NCI-H1436 treated with DMSO at 0.1 percent for 48 hours (cell line): ENCODE measurements around the gene ZBTB7C.

Experiments used
- DNase-seq: peaks from one replicate; lab custom pipeline; 2025; lab: John Stamatoyannopoulos, UW

The ZBTB7C gene

DNA sequence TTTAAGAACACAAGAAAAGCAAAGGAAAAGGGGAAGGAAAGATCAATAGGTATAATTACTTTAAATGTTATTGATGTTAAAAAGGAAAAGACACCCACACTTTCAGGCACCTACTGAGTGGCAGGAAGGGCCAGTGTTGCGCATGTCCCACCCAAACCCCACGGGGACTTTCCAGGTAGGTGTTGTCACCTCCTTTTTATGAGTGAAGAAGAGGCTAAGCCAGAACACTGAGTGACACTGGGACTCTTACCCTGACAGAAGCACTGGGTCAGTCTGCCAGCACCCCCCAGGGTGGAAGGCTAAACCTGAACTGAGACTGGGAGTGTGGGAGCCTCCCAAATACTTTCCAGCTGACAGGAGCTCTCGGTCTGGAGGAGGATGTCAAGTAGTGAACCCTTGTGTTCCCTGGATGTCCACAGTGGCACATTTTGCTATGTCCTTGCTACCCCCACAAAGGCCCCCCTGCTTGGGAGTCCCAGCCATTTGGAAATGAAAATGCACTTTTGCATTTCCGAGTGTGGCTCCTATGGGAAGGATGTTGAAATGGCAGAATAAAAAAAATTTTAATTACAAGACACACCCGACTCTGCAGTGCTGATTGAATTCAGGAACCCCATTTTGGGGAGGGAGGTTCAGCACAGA lies 387.8 kb downstream of the ZBTB7C start:
- DNase-seq, result no peak

DNA sequence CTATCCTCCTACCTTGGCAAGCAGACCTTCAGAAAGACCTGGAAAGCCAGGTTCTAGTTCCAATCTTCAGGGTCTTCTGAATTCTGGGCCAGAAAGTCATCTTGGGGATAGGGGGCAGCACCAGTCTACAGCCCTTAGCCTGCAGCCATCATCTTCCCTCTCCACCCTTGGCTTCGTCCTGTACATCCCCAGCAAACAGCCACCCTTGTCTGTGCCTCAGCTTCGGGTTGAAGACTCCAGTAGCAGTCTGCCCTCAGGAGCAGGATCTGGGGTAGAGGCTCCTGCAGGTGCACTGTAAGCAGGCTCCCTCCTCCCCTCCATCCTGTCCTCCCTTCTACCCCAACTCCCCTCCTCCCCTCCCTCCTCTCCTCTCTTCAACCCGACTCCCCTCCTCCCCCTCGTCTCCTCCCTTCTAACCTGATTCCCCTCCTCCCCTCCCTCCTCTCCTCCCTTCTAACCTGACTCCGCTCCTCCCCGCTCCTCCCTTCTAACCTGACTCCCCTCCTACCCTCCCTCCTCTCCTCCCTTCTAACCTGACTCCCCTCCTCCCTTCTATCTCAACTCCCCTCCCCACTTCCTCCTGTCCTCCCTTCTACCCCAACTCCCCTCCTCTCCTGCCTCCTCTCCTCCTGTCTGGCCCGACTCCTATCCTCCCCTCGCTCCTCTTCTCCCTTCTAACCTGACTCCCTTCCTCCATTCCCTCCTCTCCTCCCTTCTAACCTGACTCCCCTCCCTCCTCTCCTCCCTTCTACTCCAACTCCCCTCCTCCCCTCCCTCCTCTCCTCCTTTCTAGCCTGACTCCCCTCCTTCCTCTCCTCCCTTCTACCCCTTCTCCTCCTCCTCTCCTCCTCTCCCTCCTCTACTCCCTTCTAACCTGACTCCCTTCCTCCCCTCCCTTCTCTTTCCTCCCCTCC lies 388.6 kb downstream of the ZBTB7C start:
- DNase-seq, result no peak

DNA sequence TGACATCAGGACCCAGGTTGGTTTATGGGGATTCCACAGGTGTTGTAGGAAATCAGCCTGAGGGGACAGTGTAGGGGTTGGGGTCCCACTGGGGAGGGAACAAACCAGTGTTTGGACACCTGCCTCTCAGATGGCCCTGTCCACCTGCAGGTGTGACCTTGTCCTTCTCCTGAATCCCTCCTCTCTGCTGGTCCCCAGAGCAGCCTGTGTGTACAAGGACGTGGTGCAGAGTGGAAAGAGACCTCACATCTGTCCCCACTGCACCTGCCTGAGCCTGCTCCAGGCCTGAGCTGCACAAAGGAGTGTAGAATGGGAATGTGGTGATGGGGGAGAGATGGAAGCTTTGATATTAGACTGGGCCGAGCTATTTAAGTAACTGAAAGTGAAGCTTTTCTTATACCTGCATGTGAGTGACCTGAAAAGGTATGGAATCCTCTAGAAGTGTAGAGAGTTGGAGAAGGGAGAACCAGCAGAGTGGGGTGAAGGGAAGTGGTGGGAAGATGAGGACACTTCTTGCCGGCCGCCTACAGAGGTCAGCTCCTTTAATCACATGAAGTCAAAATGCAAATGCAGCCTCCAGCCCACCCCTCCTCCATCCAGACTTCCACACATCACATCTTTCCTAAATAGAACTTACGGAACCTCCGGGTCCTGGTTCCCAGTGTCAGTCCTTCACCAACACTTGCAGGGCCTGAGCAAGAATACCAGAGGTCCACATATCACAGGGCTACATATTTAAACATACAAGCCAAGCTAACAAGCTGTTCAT lies 389.4 kb downstream of the ZBTB7C start:
- DNase-seq, result no peak

DNA sequence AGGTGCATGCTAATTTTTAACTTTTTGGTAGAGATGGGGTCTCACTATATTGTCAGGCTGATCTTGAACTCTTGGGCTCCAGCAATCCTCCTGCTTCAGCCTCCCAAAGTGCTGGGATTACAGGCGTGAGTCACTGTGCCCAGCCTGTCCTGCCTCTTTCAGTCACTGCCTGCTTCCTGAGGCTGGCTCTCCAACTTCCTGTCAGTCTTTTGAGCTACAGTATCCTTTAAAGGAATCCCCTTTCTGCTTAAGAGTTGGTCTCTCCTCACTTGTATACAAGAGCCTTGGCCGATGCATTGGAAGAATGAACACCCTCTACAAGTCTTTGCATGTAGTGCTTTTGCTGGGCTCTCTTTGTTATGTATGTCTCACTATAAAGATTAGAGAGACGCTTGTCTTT lies 390.3 kb downstream of the ZBTB7C start:
- no peak for DNase-seq

DNA sequence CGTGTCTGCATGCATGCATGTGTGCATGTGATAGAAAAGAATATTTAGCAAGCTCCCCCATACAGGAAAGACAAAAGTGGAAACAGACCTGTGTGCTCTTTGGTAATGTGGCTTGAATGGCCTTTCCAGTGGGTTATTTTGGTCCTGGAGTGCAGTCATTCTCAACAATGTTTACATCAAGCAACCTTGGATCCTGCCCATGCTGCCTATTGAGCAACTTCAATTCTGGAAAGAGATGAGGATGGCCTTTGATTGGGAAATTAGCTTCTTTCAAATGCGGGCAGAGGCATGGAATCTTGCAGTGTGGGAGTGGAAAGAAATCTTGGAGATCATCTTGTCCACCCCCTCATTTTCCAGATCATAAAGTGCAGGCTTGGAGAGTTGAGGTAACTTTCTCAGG lies 391.5 kb downstream of the ZBTB7C start:
- DNase-seq, result no peak

DNA sequence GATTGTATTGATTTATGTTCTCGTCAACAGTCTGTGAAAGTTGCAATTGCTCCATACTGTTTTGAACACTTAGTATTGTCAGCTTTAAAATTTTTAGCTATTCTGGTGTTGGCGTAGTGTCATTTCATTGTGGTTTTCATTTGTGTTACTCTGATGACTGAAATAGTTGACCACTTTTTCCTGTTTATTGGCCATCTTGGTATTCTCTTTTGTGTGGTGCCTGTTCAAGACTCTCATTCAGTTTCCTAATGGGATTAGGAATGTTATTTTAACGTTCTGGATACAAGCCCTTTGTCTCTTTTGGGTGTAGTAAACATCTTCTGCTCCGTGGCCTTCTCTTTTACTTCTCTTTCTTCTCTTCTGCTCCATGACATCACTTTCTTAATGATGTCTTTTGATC lies 396.0 kb downstream of the ZBTB7C start:
- no peak for DNase-seq

DNA sequence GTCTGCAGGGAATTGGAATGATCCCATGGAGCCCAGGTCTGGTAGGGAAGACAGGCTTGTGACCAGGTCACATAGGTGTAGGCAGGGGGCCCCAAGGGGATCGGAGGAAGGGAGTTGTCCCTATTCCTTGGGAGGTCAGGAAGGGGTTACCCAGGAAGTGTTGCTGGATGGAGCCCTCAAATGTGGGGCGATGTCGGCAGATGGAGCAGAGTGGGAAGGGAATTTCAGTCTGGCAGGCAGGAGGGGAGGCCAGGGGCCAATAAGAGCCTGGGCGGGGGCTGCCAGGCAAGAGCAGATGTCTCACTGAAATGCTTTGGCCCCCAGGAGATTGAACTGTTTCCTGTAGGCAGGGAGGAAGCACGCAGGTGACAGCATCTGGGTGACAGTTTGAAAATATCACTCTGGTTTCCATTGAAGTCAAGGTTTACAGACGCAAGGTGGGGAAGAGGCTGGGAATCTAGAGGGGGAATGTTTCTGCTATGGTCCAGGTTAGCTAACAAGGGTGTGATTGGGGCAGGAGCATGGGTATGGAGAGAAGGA lies 397.2 kb downstream of the ZBTB7C start:
- no peak for DNase-seq

DNA sequence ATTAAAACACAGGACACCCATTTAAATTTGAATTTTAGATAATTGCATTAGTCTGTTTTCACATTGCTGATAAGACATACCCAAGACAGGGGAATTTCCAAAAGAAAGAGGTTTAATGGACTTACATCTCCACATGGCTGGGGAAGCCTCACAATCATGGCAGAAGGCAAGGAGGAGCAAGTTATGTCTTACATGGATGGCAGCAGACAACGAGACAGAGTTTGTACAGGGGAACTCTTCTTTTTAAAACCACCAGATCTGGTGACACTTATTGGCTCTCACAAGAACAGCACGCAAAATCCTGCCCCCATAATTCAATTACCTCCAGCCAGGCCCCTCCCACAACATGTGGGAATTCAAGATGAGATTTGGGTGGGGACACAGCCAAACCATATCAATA lies 398.9 kb downstream of the ZBTB7C start:
- DNase-seq, result no peak

DNA sequence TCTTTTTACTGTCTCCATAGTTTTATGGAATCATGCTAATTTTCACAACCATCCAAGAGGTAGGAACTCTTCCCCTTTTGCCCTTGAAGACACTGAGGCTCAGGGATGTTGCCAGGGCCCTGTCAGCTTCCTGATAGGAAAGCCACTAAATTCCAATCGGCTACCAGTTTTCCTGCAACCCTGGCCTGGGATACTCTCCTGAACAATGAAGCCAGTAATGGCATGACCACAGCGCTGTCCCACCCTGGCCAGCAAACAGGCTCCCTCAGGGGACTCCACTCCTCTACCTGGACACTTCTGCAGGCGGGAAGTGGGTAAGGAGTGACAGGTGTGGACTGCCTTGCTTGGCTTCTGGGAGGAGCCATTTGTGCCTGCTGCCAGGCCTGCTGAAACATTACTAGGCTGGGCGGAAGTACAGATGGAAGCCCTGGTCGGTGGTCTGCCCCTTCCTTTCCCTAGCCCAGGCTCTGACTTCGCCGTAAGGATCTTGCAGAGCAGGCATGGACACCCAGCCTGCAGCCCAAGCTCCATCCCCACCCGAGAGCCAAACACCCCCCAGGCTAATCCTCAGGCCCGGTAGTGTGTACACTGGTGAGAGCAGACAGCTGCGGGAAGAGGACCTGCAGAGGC lies 400.0 kb downstream of the ZBTB7C start:
- no peak for DNase-seq

DNA sequence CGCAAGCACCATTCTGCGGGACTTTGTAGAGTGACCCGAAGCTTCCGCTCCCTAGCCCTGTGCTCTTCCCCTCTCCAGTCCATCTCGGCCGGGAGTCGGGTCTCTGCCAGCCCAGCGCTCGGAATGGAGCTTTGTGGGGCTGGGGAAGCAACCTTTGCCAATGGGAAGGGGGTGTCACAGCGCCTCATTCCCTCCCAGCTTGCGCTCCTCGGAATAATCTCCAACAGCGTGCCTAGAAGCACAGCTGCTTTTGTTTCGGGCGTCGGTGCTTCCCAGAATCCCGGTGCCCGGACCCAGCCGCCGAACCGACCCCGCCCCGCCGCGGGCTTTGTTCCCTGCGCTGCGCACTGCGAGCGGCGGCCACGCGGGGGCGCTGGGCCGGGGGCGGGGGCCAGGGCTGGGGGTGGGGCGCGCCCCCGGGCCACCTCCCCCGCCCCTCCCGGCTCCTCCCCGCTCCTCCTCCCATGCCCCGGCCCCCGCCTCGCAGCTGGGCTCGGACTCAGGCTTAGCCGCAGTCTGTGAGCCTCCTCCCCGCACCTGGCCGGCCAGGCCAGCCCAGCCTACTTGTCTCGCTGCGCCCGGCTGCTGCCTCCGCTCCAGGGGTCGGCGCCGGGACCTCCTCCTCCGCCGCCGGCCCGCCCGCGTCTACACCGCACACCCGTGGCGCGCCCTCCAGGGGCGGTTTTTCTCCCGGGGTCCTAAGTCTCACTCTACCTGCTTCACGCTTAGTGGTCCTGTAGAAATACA lies 401.1 kb downstream of the ZBTB7C start:
- no peak for DNase-seq

DNA sequence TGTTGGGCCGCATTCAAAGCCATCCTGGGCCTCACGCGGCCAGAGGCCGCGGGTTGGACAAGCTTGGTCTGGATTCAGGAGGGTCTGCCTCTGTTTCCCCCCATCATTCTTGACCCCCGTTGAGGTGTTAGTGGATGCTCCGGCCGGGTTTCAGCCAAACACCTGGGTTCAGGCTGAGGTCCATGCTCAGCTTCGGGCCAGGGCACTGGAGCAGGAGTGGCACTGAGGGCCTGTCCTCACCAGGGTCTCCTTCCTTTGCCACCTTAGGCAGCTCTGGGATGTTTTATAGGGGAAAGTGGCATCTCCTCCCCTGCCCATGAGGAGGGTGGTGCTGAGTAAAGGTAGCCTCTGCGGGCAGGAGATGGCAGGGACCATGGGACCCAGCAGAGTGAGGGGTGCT lies 401.8 kb downstream of the ZBTB7C start:
- no peak for DNase-seq

DNA sequence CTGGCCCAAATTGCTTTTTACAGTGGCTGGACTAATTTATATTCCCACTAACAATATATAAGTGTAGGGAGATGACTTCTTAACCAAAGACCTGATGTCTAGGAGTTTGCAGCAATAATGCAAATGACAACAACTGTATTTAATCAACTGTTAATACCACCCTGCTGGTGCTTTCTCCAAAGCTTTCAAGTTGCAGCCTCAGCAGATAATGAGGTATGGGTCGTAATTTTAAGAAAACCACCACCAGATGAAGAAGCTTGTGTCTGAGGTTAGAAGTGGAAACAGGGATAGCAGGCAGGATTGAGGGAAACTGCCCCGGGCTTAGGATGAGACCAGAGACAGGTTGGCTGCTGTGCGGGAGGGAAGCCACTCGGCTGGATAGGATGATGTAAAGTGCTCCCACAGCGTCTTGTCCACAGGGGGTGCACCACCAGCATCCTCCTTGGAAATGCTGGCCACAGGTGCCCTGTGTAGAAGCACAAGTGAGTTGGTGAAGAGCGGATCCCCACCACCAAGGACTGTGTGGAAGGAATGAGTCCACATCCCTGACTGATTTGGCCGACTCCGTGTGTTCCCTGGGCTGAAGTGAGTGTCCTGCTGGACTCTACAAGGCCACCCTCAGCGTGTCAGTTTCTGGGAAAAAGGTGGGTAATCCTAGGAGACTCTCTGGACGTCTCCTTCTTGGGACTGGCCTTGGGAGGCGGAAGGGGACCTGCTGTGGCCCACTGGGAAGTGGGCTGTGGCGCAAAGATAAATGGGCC lies 402.6 kb downstream of the ZBTB7C start:
- no peak for DNase-seq

DNA sequence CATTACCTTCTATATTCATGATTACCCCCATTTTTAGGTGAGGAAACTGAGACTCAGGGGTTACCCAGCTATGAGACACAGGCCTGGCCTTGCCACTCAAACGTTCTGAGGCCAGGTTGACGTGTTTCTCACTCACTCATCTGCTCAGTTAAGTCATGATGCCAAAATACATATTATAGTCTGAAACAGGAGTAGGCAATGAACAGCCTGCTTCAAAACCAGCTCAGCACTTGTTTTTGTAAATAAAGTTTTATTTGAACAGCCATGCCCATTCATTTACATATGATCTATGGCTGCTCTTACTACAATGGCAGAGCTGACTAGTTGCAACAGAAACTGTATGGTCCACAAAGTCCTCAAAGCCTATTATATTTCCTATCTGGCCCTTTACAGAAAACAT lies 404.6 kb downstream of the ZBTB7C start:
- DNase-seq, result no peak

DNA sequence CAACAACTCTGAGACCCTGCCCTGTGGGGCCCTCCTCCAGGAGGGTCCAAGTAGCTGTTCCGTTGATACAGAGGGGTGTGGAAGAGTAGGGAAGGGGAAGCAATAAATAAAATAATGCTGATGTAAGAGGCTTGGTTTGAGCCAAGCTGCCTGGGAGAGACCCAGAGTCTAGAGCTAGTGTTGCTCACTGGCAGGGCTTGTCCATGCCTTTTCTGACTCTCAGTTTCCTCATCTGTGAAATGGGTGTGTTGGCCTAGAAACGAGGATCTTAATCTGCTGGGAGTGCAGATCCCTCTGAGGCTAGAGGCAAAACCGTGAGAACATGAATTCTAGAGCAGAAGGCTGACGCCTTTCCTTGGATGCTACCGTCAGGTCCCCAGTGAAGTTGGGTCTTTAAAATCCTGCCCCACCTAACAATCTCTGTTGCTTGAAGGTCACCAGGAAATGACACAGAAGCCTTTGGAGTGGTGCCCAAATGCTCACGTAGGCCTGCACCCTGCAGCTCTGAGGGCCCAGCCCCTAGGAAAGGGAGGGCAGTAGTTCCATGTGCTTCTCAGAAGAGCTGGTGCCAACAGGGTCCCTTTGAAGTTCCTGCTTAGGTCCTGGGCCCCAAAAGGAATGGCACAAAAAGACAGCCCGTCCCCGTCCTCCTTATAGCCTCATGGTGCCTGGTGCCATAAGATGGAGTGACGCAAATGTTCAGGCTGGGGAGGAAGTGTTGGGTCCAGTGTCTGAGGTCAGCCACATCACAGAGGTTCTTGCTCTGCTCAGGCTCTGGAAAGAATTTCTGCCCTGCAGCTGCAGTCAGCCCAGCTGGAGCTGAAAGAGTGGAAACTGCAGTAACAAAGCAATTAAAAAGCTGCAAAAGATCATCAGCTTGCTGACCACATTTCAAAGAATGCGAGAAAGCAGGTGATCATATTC lies 405.5 kb downstream of the ZBTB7C start:
- no peak for DNase-seq

DNA sequence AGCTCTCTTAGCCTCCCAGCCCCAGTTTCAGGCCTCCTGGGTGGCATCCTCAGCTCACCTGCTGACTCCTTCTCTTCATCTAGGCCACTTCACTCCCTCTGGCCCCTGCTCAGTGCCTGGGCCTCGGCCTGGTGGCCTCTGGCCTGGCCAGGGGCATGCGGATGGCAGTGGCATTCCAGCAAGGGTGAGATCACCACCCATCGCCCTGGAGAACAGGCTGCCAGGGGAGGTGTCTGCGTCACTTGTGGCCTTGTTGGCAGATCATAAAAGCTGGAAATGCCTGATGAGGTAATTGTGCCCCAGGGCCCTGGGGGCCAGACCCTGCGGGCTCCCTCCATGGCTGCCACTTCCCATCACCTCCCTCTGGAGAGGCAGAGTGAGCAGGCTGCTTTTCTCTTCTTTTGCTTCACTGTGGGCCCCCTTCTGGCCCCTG lies 406.2 kb downstream of the ZBTB7C start:
- DNase-seq, result no peak

DNA sequence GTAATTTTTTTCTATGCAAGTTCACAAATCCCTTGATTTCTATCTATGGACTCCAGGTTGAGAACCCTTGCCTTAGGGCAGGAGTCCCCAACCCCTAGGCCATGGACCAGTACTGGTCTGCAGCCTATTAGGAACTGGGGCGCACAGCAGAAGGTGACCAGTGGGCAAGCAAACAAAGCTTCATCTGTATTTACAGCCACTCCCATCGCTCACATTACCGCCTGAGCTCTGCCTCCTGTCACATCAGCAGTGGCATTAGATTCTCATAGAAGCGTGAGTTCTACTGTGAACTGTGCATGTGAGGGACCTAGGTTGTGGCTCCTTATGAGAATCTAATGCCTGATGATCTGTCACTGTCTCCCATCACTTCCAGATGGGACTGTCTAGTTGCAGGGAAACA lies 408.5 kb downstream of the ZBTB7C start:
- DNase-seq, result no peak

DNA sequence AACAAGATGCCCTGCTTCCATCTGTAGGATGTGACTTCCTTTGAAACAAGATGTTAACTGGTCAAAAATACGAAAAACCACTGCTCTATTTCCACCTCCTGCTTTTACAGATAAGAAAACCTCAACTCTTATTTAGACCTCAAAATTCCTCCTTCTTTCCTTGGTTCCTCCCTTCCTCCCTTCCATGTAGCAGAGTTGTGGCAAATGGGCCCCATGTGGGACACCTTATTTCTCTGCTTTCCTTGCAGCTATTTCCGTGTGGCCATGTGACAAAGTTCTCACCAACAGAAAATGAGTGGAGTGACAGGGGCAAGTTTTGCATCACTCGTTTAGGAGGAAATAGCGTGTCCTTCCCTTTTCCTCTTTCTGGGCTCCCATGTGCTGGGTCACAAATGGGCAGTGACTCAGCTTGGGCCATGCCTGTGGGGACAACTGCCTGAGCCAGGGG lies 409.4 kb downstream of the ZBTB7C start:
- no peak for DNase-seq

DNA sequence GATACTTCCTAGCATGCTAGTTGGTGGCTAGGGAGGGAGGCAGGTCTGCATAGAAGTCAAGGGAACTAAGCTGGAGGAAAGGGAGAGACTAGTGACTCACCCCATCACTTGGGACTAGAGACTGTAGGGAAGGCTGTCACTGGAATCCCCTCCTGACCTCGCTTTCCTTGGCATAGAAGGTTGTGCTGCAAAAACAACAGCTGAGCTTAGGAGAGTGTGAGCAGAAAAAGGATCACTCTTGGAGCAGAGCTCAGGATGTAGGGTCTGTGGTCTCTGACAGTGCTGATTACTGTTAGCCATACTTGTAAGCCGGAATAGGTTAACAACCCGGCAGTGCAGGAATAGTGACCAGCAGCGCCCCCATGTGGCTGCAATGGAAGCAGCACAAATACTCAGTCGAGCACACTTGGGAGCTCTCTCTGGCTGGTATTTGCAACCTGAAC lies 411.8 kb downstream of the ZBTB7C start:
- DNase-seq, result no peak

DNA sequence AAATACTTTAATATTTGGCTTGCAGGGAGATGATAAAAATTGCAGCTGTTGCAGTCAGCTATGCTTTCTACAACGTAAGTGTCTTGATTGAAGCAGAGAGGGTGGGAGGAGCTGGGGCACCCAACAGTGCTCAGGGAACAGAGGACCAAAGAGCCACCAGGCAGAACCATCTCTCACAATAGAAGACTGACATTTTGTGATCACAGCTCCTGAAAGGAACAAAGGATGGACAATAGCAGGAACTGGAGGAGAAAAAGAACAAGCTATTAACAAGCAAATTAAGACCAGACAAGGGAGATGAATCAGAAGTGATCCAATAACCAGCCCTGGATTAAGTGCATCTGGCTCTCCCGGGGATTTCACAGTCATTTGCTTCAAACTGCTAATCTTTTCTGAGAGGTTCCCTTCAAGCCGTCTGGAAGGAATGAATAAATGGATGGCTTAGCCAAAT lies 413.1 kb downstream of the ZBTB7C start:
- DNase-seq, result peak; percentile 46
